Lower lobe of right lung (tissue), 2 donors: Measurements from ENCODE around the gene LTBR. TPM values are rescaled to one million over a fixed set of nuclear protein-coding genes. Genes with fewer than 3 reads are reported as not detected.

Source experiments
- ATAC-seq, 2 donors: fragments of 200-7000 bp; cut with Tn5 transposase; one replicate each; pipeline ENCODE4 v1.9.1; 2020 to 2022; ENCODE audit warnings: mild to moderate bottlenecking in 2 of 2, moderate library complexity in 2 of 2
- DNase-seq: peaks from one replicate; pipeline ENCODE4 v3.0.0-alpha.2; 2020
- H3K27ac ChIP-seq: fragments of 200-600 bp; one replicate; pipeline ENCODE4 v1.8.0; 2022
- H3K27me3 ChIP-seq: fragments of 200-600 bp; one replicate; pipeline ENCODE4 v1.8.0; 2022; ENCODE audit warnings: low read depth
- H3K36me3 ChIP-seq: fragments of 200-600 bp; one replicate; pipeline ENCODE4 v1.8.0; 2022; ENCODE audit warnings: mild to moderate bottlenecking
- H3K4me1 ChIP-seq: fragments of 200-600 bp; one replicate; pipeline ENCODE4 v1.8.0; 2022
- H3K4me3 ChIP-seq: fragments of 200-600 bp; one replicate; pipeline ENCODE4 v1.8.0; 2022; ENCODE audit warnings: mild to moderate bottlenecking
- H3K9me3 ChIP-seq: fragments of 200-600 bp; one replicate; pipeline ENCODE4 v1.8.0; 2022
- intact Hi-C: fragments of 100-400 bp; cut with DNase I; formaldehyde crosslinking; loops from one replicate; pipeline ENCODE4 v1.11.0; 2022
- total RNA-seq: library from RNA; stranded (reverse); fragmentation: NEBNext Ultra II Directional; extraction: Animal tissue kit (Norgen Biotek cat#: 25700); gene quantifications from one replicate; pipeline ENCODE4 v1.2.1, GENCODE V29; 2021
- TF ChIP-seq, protein P1 (sequence below): fragments of 200-600 bp; IDR thresholded peaks from one replicate; pipeline ENCODE4 v1.8.0; 2022; ENCODE audit warnings: antibody characterized with exemption, mild to moderate bottlenecking
- donor health status: DM: no; HTN: yes; CAD: no; lungs with severe emphysema.

LTBR gene
- total RNA-seq, 1 donor from 2014 or later: 122 TPM

DNA sequence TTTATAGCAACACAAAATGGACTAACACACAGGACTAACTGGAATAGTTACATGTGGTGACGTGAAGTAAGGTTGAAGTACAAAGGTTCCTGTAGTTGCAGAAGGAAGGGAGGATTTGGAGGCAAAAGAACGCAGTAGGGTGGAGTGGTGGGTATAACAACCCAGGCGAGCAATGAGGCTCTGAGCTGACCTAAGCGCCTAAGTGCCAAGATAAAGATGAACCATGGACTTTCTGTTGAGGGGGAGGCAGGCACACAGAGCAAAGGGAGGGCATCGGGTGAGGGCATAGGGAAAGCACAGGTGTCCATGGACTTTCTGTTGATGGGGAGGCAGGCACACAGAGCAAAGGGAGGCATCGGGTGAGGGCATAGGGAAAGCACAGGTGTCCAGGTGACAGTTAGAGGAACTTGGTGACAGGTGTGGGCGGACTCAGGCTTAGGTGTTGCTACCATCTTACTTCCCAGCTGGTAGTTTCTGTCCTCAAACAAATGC, 23.8 kb upstream of the LTBR start:
- Histone ChIP-seq H3K27me3 (no peaks in the 10 kb centered on the region), H3K4me3 (no peak overlapping the region), H3K27ac (peak overlapping the region; percentile 97), H3K9me3 (no peaks in the 10 kb centered on the region), H3K36me3 (peaks cover 9% of the 10 kb centered on the region), H3K4me1 (peaks cover 69% of the 10 kb centered on the region)
- no peak for ATAC-seq
- intact Hi-C loops: no loop called here
- TF ChIP-seq, protein P1, sequence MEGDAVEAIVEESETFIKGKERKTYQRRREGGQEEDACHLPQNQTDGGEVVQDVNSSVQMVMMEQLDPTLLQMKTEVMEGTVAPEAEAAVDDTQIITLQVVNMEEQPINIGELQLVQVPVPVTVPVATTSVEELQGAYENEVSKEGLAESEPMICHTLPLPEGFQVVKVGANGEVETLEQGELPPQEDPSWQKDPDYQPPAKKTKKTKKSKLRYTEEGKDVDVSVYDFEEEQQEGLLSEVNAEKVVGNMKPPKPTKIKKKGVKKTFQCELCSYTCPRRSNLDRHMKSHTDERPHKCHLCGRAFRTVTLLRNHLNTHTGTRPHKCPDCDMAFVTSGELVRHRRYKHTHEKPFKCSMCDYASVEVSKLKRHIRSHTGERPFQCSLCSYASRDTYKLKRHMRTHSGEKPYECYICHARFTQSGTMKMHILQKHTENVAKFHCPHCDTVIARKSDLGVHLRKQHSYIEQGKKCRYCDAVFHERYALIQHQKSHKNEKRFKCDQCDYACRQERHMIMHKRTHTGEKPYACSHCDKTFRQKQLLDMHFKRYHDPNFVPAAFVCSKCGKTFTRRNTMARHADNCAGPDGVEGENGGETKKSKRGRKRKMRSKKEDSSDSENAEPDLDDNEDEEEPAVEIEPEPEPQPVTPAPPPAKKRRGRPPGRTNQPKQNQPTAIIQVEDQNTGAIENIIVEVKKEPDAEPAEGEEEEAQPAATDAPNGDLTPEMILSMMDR: no peak
- DNase-seq: no peak

- ATAC-seq: peak; percentile 37 to 62
- H3K27me3 ChIP-seq: no peaks in the 10 kb centered on the region
- no peak overlapping the region for H3K4me3 ChIP-seq
- H3K9me3 ChIP-seq: no peaks in the 10 kb centered on the region
- peaks cover 9% of the 10 kb centered on the region for H3K36me3 ChIP-seq
- H3K27ac ChIP-seq: peak overlapping the region; percentile 97
- peaks cover 65% of the 10 kb centered on the region for H3K4me1 ChIP-seq
- TF ChIP-seq, protein P1: no peak
- intact Hi-C loops: no loop called here
- no peak for DNase-seq
Observed at GRCh38 chr12:6360578-6361490, 23.1 kb upstream of the LTBR start.

DNA sequence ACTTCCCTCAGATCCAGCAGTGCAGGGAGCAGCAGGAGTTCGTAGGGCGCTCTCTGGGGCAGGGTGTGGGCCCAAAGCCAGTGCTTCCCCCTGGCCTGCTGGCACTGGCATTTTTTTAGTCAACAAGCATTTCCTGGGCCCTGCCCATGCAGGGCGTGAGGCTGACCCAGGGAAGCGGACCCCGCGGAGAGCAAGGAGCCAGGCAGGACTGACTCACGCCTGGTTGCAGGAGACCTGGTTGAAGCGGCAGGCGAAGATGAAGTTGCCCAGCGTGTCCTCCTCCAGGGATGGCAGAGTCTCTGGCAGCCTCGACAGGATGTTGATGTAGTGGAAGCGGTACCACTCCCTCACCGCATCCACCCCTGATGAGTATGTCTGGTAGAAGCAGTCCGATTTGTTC, 22.1 kb upstream of the LTBR start:
- peak overlapping the region; percentile 97 for H3K27ac ChIP-seq
- peaks cover 56% of the 10 kb centered on the region for H3K4me1 ChIP-seq
- no peaks in the 10 kb centered on the region for H3K9me3 ChIP-seq
- intact Hi-C loops: no loop called here
- DNase-seq: peak; percentile 76
- TF ChIP-seq, protein P1: no peak
- peaks cover 9% of the 10 kb centered on the region for H3K36me3 ChIP-seq
- ATAC-seq: peak in 1 of 2 donors; percentile 30
- H3K27me3 ChIP-seq: no peaks in the 10 kb centered on the region
- H3K4me3 ChIP-seq: peak overlapping the region; percentile 6

- DNase-seq: no peak
- Histone ChIP-seq H3K27me3 (no peaks in the 10 kb centered on the region), H3K9me3 (no peaks in the 10 kb centered on the region), H3K27ac (peak overlapping the region; percentile 97), H3K4me1 (peaks cover 62% of the 10 kb centered on the region), H3K4me3 (no peak overlapping the region), H3K36me3 (peaks cover 9% of the 10 kb centered on the region)
- intact Hi-C loops: no loop called here
- TF ChIP-seq, protein P1: no peak
- no peak for ATAC-seq
Observed at GRCh38 chr12:6362403-6362802, 21.6 kb upstream of the LTBR start.

- Histone ChIP-seq H3K27ac (peak overlapping the region; percentile 97), H3K4me3 (peak overlapping the region; percentile 75), H3K9me3 (no peaks in the 10 kb centered on the region), H3K27me3 (no peaks in the 10 kb centered on the region), H3K36me3 (peaks cover 9% of the 10 kb centered on the region), H3K4me1 (peaks cover 68% of the 10 kb centered on the region)
- DNase-seq (no peak), ATAC-seq (no peak)
- TF ChIP-seq, protein P1: no peak
- intact Hi-C loops: no loop called here
Observed at GRCh38 chr12:6363010-6363329, 21.0 kb upstream of the LTBR start.
